CD1c-positive myeloid dendritic cell (primary cell): Measurements from ENCODE around the gene PARD3.

Source experiments
- DNase-seq: peaks from one replicate; pipeline ENCODE4 v3.0.0-alpha.2; 2016; ENCODE audit errors: extremely low spot score

Gene PARD3

GRCh38 chr10:34824870-34825269 is 9.8 kb upstream of the PARD3 start:
- no peak for DNase-seq

- no peak for DNase-seq
These were observed 6.8 kb upstream of the PARD3 start for GRCh38 chr10:34821587-34822585.

DNA sequence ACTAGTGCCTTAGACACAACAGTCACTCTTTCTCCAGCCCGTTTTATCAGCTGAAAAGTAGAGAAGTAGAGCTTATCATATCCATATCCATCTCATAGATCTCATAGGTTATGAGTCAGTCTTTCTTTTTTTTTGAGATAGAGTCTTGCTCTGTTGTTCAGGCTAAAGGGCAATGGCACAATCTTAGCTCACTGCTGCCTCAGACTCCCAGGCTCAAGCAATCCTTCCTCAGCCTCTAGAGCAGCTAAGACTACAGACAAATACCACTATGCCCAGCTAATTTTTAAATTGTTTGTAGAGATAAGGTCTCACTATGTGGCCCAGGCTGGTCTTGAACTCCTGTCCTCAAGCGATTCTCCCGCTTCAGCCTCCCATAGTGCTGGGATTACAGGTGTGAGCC is 2.5 kb upstream of the PARD3 start:
- DNase-seq = no peak

GRCh38 chr10:34817054-34817453 is 2.0 kb upstream of the PARD3 start:
- DNase-seq = no peak

- DNase-seq = no peak
These were observed 1.5 kb upstream of the PARD3 start for GRCh38 chr10:34816501-34817002.

GRCh38 chr10:34816085-34816496 is 995 bp upstream of the PARD3 start:
- no peak for DNase-seq

DNA sequence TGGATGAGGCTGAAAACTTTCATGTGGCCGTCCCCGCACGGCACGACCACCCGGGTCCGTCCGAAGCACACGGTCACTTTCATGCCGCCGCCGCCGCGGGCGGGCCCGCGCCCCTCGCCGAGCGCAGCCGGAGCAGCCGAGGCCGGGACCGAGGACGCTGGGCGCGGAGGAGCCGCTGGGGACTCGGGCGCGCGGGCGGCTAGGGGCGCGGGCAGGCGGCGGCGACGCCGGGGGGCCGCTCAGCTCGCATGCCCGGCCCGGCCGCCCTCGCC is 247 bp downstream of the PARD3 start:
- no peak for DNase-seq

GRCh38 chr10:34814223-34814912 is 728 bp downstream of the PARD3 start:
- no peak for DNase-seq

GRCh38 chr10:34813626-34814222 is 1.4 kb downstream of the PARD3 start:
- DNase-seq = no peak

DNA sequence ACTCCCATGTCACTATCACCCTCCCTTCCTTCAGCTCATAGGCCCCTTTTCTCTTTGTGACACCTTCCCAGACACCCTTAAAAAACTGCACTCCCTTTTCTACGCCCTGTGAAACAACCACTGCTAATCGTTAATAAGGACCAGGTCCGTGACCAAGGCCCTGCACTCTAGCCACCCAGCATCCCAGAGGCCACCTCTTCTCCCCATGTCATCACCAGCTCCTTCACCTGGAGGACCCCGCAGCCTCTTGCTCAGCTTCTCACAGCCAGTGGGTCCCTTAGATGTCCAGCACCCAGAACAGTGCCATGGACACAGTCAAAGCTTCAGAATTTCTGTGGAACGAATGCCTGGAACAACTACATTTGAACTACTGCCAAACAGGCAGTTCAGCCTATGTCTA is 2.3 kb downstream of the PARD3 start:
- no peak for DNase-seq

GRCh38 chr10:34811968-34812514 is 3.1 kb downstream of the PARD3 start:
- DNase-seq = no peak

DNA sequence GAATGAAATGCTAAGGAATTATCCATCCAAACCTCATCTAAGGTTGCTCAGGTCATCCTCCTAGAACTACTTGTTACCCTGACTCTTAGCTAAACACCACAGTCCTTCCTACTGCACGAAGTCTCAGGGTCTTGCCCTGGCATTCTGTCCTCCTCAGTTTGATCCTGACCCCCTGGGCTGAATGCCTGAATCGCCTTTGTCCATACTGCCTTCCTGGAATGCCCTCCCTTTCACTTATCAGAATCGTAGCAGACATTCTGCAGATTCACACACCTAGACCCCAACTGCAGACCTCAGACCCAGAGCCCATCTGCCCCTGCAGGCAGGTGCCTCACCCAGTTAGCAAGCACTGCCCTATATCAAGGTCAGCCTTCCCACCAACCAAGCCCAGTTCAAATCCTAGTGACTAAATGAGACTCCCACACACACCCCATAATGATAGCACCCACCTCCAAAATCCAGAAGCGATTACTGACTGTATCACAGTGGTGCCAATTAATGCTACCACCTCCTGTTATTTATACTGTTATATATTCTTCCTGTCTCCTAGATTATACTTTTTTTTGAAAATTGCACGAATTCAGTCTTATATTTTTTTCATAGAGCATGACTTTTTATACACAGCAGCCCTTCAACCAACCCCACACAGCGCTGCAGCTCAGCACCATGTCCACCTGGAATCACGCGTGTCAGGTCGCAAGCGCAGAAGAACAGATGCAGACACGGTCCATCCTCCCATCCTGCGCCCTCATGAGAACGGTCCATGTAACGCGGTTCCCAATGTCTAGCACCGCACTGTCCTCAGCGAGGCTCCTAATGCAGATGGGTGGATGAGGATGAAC is 3.7 kb downstream of the PARD3 start:
- no peak for DNase-seq

DNA sequence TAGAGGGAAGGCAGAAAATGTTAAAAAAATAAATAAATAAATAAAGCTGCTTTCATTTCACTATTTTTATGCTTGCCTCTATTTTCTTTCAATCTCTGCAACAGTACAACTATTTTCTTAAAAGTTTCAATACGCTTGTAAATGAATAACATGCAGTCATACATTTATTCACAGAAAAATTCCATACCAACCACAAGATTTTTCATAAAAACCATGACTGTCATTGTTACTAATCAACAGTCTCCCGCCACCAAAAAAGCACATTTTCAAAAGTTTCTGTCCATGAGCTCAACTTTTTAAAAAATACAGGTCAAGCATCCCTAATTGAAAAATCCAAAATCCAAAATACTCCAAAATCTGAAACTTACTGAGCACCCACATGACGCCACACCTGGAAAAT is 5.3 kb downstream of the PARD3 start:
- DNase-seq = no peak

DNA sequence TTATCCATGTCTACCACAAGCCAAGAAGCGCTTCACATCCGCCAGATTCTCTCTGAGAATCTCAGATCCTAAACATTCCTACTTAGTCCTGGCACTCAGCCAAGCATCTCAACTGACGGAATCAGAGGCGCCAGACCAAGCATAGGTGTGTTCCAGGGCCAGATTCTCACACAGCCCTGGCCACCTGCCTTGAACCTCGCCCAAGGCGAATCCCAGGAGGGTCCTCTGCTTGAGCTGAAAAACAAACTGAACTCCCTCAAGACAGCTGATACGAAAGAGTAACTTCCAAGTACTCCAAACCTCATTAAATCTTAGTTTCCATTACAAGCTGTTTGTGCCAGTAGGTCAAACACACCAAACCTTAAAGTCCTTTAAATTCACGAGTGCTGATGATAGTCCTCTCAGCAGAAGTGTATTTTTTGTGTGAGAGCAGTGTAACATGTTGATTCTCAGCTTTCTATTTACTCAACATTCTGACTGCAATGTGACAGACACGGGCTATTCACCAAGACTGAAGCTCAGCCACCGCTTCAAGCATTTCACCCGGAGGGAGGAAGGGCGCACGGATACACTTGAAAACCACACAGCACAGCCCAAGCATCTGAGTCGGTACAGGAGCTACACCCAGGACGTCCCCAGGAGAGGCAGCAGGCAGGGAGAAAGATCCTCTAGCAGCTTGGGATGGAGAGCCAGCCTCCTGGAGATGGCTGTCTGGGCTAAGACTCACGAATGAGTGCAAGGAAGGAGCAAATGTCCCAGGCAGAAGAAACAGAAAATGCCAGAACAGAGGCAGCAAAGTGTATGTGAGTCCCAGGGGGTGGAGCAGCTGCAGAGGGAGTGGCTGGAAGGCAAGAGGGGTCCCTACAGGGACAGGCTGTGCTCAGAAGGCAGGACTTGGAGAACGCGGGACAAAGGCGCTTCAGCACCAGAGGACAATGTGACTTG is 6.0 kb downstream of the PARD3 start:
- DNase-seq = no peak

GRCh38 chr10:34808336-34808735 is 6.8 kb downstream of the PARD3 start:
- DNase-seq = no peak

DNA sequence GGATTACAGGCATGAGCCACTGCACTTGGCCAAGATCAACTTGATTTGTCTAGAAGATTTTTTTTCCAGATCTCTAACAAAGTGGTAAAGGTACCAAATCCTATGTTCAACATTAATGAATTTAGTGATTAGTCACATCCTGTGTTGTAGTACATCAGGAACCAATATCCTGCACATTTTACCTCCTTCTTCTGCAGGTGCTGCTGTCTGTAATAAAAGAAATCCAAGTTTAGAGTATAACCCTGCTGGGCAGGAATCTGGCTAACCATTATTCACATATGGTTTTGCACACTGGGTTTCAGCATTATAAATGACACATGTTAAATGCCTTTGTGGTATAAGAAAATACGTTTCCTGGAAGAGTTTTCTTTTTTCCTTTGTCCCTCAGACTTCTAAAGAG is 10.8 kb downstream of the PARD3 start:
- DNase-seq = no peak

DNA sequence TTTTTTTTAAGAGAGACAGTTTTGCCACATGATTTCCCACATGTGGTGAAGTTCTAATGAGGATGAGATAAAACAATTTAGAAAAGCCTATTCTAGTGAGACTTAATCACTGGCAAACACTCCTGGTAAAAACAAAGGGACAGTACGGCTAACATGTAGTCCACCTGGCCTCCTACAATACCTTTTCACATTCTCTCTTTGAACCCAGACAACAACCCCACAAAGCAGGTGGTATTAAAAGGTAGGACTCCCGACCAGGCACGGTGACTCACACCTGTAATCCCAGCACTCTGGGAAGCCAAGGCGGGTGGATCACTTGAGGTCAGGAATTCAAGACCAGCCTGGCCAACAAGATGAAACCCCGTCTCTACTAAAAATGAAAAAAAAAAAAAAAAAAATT is 12.4 kb downstream of the PARD3 start:
- DNase-seq = no peak

GRCh38 chr10:34801097-34801733 is 13.9 kb downstream of the PARD3 start:
- DNase-seq = no peak

GRCh38 chr10:34800624-34801023 is 14.5 kb downstream of the PARD3 start:
- DNase-seq = no peak

- no peak for DNase-seq
These were observed 16.4 kb downstream of the PARD3 start for GRCh38 chr10:34798654-34799053.
